Sigmoid colon (tissue), 7 donors: ENCODE measurements around the gene TEX55. TPM values are rescaled to one million over a fixed set of nuclear protein-coding genes. Genes with fewer than 3 reads are reported as not detected.

Experiments used
- DNase-seq: peaks from one replicate; pipeline ENCODE4 v3.0.0-alpha.2; 2019
- H3K27ac ChIP-seq, 4 donors: fragments of 200-600 bp; sonication (generic); one replicate each; pipeline ENCODE4 v1.5.1; 2016 to 2019; ENCODE audit warnings: mild to moderate bottlenecking in 1 of 4
- H3K27me3 ChIP-seq, 3 donors: fragments of 200-600 bp; sonication (generic); one replicate each; pipeline ENCODE4 v1.5.1; 2019; ENCODE audit warnings: mild to moderate bottlenecking in 1 of 3
- H3K36me3 ChIP-seq, 4 donors: fragments of 200-600 bp; sonication (generic); one replicate each; pipeline ENCODE4 v1.5.1; 2016 to 2019
- H3K4me1 ChIP-seq, 4 donors: fragments of 200-600 bp; sonication (generic); one replicate each; pipeline ENCODE4 v1.5.1; 2017 to 2019
- H3K4me3 ChIP-seq, 4 donors: fragments of 200-600 bp; sonication (generic); one replicate each; pipeline ENCODE4 v1.5.1; 2017 to 2019; ENCODE audit warnings: mild to moderate bottlenecking in 2 of 4, moderate library complexity in 1 of 4
- H3K9me3 ChIP-seq, 4 donors: fragments of 200-600 bp in 3 of 4; sonication (generic) in 3 of 4; one replicate each; pipeline versions ENCODE4 v1.5.1 to v1.6.1; 2013 to 2019
- EP300 ChIP-seq, 4 donors: sonication (generic); formaldehyde crosslinking; IDR thresholded peaks; one replicate each; pipeline ENCODE4 v1.6.1; 2017; ENCODE audit warnings: antibody characterized with exemption in 4 of 4
- POLR2A ChIP-seq, 2 donors: fragments of 450-650 bp; IDR thresholded peaks; one replicate each; pipeline ENCODE4 v1.6.1; 2016; ENCODE audit warnings: antibody characterized with exemption in 2 of 2, mild to moderate bottlenecking in 2 of 2, moderate library complexity in 2 of 2
- POLR2AphosphoS5 ChIP-seq, 4 donors: sonication (generic); formaldehyde crosslinking; IDR thresholded peaks; one replicate each; pipeline ENCODE4 v1.6.1; 2017; ENCODE audit warnings: antibody characterized with exemption in 4 of 4
- WGBS, 2 donors: extraction: QIAGEN DNeasy Blood & Tissue Kit; methylation state at CpG; one replicate each; pipeline ENCODE4 v1.1.7; 2013; 5-methylcytosine and 5-hydroxymethylcytosine counted together
- intact Hi-C: fragments of 100-400 bp; cut with DNase I; formaldehyde crosslinking; loops from one replicate; pipeline ENCODE4 v1.15.1; 2023
- polyA plus RNA-seq, 3 donors: library from polyadenylated mRNA; stranded (reverse); fragments of 200-250 nt; gene quantifications; one replicate each; pipeline ENCODE4 v1.2.3, GENCODE V29; 2013
- total RNA-seq, 4 donors: library from RNA; depleted of rRNA; stranded (reverse); fragments of >200 nt; gene quantifications; one replicate each; pipeline ENCODE4 v1.1.0, GENCODE V29; 2016
- TF ChIP-seq, protein P1 (sequence below), 4 experiments: fragments of 450-650 bp in 3 of 4; fragments of 200-600 bp in 1 of 4; IDR thresholded peaks; one replicate each; pipeline ENCODE4 v1.5.1; 2016 to 2019; ENCODE audit warnings: antibody characterized with exemption in 4 of 4, mild to moderate bottlenecking in 3 of 4, moderate library complexity in 2 of 4
- donor health status: healthy with polysubstance abuse.
- donor health status: Bipolar disorder and iron deficiency.
- donor health status: healthy.

Gene TEX55
- total and polyA plus RNA-seq, 7 donors: not detected

GRCh38 chr3:119175872-119176756 lies 30.1 kb downstream of the TEX55 start:
- 32 to 72% methylated on average over 10 of the region's 10 CpGs for WGBS, 2 donors
- Histone ChIP-seq H3K36me3 (no peaks in the 10 kb centered on the region), H3K4me3 (no peak overlapping the region), H3K9me3 (no peaks in the 10 kb centered on the region), H3K27me3 (no peaks in the 10 kb centered on the region), H3K27ac (no peak overlapping the region), H3K4me1 (no peaks in the 10 kb centered on the region)
- TF ChIP-seq EP300 (IDR thresholded peaks at IDR 0.05) (no peak), POLR2A (IDR thresholded peaks at IDR 0.05) (no peak), POLR2AphosphoS5 (IDR thresholded peaks at IDR 0.05) (no peak)
- TF ChIP-seq, protein P1, sequence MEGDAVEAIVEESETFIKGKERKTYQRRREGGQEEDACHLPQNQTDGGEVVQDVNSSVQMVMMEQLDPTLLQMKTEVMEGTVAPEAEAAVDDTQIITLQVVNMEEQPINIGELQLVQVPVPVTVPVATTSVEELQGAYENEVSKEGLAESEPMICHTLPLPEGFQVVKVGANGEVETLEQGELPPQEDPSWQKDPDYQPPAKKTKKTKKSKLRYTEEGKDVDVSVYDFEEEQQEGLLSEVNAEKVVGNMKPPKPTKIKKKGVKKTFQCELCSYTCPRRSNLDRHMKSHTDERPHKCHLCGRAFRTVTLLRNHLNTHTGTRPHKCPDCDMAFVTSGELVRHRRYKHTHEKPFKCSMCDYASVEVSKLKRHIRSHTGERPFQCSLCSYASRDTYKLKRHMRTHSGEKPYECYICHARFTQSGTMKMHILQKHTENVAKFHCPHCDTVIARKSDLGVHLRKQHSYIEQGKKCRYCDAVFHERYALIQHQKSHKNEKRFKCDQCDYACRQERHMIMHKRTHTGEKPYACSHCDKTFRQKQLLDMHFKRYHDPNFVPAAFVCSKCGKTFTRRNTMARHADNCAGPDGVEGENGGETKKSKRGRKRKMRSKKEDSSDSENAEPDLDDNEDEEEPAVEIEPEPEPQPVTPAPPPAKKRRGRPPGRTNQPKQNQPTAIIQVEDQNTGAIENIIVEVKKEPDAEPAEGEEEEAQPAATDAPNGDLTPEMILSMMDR (IDR thresholded peaks at IDR 0.05): no peak
- DNase-seq: no peak
- intact Hi-C loops: no loop called here

- Histone ChIP-seq H3K36me3 (no peaks in the 10 kb centered on the region), H3K27ac (no peak overlapping the region), H3K9me3 (no peaks in the 10 kb centered on the region), H3K4me3 (no peak overlapping the region), H3K27me3 (no peaks in the 10 kb centered on the region), H3K4me1 (no peaks in the 10 kb centered on the region)
- TF ChIP-seq POLR2AphosphoS5 (IDR thresholded peaks at IDR 0.05) (no peak), EP300 (IDR thresholded peaks at IDR 0.05) (no peak), POLR2A (IDR thresholded peaks at IDR 0.05) (no peak)
- TF ChIP-seq, protein P1 (IDR thresholded peaks at IDR 0.05): no peak
- WGBS, 2 donors: 64 to 76% methylated on average over 4 of the region's 4 CpGs
- no peak for DNase-seq
- intact Hi-C loops: no loop called here
Observed at GRCh38 chr3:119176778-119177177, 30.8 kb downstream of the TEX55 start.

GRCh38 chr3:119177321-119177720 lies 31.4 kb downstream of the TEX55 start:
- Histone ChIP-seq H3K27ac (no peak overlapping the region), H3K4me1 (no peaks in the 10 kb centered on the region), H3K27me3 (no peaks in the 10 kb centered on the region), H3K9me3 (no peaks in the 10 kb centered on the region), H3K4me3 (no peak overlapping the region), H3K36me3 (no peaks in the 10 kb centered on the region)
- WGBS, 2 donors: 82 to 83% methylated on average over 4 of the region's 4 CpGs
- DNase-seq: no peak
- TF ChIP-seq EP300 (IDR thresholded peaks at IDR 0.05): no peak
- no peak for TF ChIP-seq POLR2AphosphoS5 (IDR thresholded peaks at IDR 0.05)
- TF ChIP-seq POLR2A (IDR thresholded peaks at IDR 0.05): no peak
- TF ChIP-seq, protein P1 (IDR thresholded peaks at IDR 0.05): no peak
- intact Hi-C loops: no loop called here

- no peak overlapping the region for H3K4me3 ChIP-seq
- WGBS, 2 donors: 64 to 74% methylated on average over 3 of the region's 3 CpGs
- intact Hi-C loops: no loop called here
- no peaks in the 10 kb centered on the region for H3K4me1 ChIP-seq
- no peaks in the 10 kb centered on the region for H3K36me3 ChIP-seq
- no peaks in the 10 kb centered on the region for H3K9me3 ChIP-seq
- no peak for DNase-seq
- no peak for TF ChIP-seq POLR2A (IDR thresholded peaks at IDR 0.05)
- no peak for TF ChIP-seq POLR2AphosphoS5 (IDR thresholded peaks at IDR 0.05)
- TF ChIP-seq, protein P1 (IDR thresholded peaks at IDR 0.05): no peak
- no peaks in the 10 kb centered on the region for H3K27me3 ChIP-seq
- no peak overlapping the region for H3K27ac ChIP-seq
Observed at GRCh38 chr3:119181765-119182164, 35.8 kb downstream of the TEX55 start.
